Ovary (tissue), 9 donors: ENCODE measurements around the gene CXCL16. TPM values are rescaled to one million over a fixed set of nuclear protein-coding genes. Genes with fewer than 3 reads are reported as not detected.
"Not testable (repeated sequence)": the region's sequence is repeated elsewhere in the genome, so short reads cannot be mapped to it uniquely, and the experiment has no call there.

ENCODE experiments used
- DNase-seq, 5 donors: peaks; one replicate each; pipeline ENCODE4 v3.0.0-alpha.2; 2019 to 2020
- H3K27ac ChIP-seq, 2 donors: fragments of 200-600 bp; one replicate each; pipeline versions ENCODE4 v1.5.1 to v1.8.0; 2019 to 2022
- H3K27me3 ChIP-seq: fragments of 200-600 bp; one replicate; pipeline ENCODE4 v1.8.0; 2022
- H3K36me3 ChIP-seq: fragments of 200-600 bp; sonication (generic); one replicate; pipeline ENCODE4 v1.5.1; 2019
- H3K4me1 ChIP-seq: one replicate; pipeline ENCODE4 v1.8.1; 2013; ENCODE audit warnings: mild to moderate bottlenecking, moderate library complexity; ENCODE audit not compliant: insufficient read depth
- H3K4me3 ChIP-seq: fragments of 200-600 bp; sonication (generic); one replicate; pipeline ENCODE4 v1.5.1; 2017
- H3K9me3 ChIP-seq, 2 donors: fragments of 200-600 bp in 1 of 2; sonication (generic) in 1 of 2; one replicate each; pipeline versions ENCODE4 v1.5.1 to v1.8.1; 2013 to 2019; ENCODE audit warnings: mild to moderate bottlenecking in 1 of 2, moderate library complexity in 1 of 2
- EP300 ChIP-seq: sonication (generic); formaldehyde crosslinking; IDR thresholded peaks from one replicate; pipeline ENCODE4 v1.6.1; 2017; ENCODE audit warnings: antibody characterized with exemption
- POLR2A ChIP-seq: fragments of 450-650 bp; IDR thresholded peaks from one replicate; pipeline ENCODE4 v1.6.1; 2017; ENCODE audit warnings: antibody characterized with exemption, mild to moderate bottlenecking, moderate library complexity
- WGBS, 3 donors: extraction: QIAGEN DNeasy Blood & Tissue Kit in 1 of 3; methylation state at CpG; one replicate each; pipeline versions ENCODE4 v1.1.5 to v1.1.7; 2013 to 2017; 5-methylcytosine and 5-hydroxymethylcytosine counted together
- intact Hi-C, 4 donors: fragments of 100-400 bp; cut with DNase I; formaldehyde crosslinking; loops; one replicate each; pipeline versions ENCODE4 v1.11.0 to v1.15.1; 2022 to 2023
- polyA plus RNA-seq, 2 donors: library from polyadenylated mRNA; stranded (reverse); fragments of 200-250 nt in 1 of 2; fragments of 350-450 nt in 1 of 2; fragmentation: Illumina TruSeq in 1 of 2; extraction: RNeasy Lipid Tissue Mini Kit (QIAGEN cat#74804) in 1 of 2; gene quantifications; one replicate each; pipeline ENCODE4 v1.2.3, GENCODE V29; 2013 to 2014
- total RNA-seq, 7 donors: library from RNA; depleted of rRNA in 2 of 7; stranded (reverse); fragments of >200 nt in 2 of 7; fragmentation: NEBNext Ultra II Directional in 3 of 7; extraction: Animal tissue kit (Norgen Biotek cat#: 25700) in 3 of 7; gene quantifications; one replicate each; pipeline versions ENCODE4 v1.1.0 to v1.2.4, GENCODE V29; 2016 to 2023
- TF ChIP-seq, protein P1 (sequence below), 3 donors: fragments of 450-650 bp in 2 of 3; fragments of 200-600 bp in 1 of 3; IDR thresholded peaks; one replicate each; pipeline versions ENCODE4 v1.5.1 to v1.8.0; 2016 to 2022; ENCODE audit warnings: antibody characterized with exemption in 3 of 3, mild to moderate bottlenecking in 1 of 3
- donor health status: DM: no; HTN: no; CAD: no; lungs with moderate emphysema.
- donor health status: DM: no; HTN: no; CAD: no.
- donor health status: Bipolar disorder and iron deficiency.
- donor health status: DM: yes; HTN: yes; CAD: no.
- donor health status: DM: no; HTN: no; CAD: no.
- donor health status: DM: yes; HTN: yes; CAD: no.

Gene CXCL16
- total and polyA plus RNA-seq, 9 donors, result 5.8 to 41.6 (median 16.8) TPM

DNA sequence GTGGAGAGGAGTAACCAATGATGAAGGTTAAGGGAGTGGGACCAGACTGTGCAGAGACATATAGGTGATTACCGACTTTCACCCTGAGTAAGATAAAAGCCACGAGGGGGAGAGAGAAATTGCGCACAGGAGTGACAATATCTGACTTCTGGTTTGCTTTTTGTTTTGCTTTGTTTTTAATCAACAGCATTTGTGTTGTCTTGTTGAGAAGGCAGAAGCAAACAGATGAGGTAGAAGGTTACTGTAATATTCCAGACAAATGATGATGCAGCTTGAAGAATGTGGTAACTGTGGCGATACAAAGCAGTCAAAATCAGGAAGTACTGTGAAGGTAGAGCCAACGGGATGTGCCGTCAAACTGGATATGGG is 43.3 kb downstream of the CXCL16 start:
- DNase-seq, result no peak
- intact Hi-C loops, result no loop called here
- Histone ChIP-seq H3K27ac (no peak overlapping the region), H3K36me3 (no peaks in the 10 kb centered on the region), H3K4me3 (no peak overlapping the region), H3K27me3 (no peaks in the 10 kb centered on the region), H3K4me1 (no peaks in the 10 kb centered on the region), H3K9me3 (no peaks in the 10 kb centered on the region)
- WGBS, 3 donors, result 67 to 75% (median 72%) methylated on average over 6 of the region's 6 CpGs
- TF ChIP-seq POLR2A, result no peak
- TF ChIP-seq, protein P1, sequence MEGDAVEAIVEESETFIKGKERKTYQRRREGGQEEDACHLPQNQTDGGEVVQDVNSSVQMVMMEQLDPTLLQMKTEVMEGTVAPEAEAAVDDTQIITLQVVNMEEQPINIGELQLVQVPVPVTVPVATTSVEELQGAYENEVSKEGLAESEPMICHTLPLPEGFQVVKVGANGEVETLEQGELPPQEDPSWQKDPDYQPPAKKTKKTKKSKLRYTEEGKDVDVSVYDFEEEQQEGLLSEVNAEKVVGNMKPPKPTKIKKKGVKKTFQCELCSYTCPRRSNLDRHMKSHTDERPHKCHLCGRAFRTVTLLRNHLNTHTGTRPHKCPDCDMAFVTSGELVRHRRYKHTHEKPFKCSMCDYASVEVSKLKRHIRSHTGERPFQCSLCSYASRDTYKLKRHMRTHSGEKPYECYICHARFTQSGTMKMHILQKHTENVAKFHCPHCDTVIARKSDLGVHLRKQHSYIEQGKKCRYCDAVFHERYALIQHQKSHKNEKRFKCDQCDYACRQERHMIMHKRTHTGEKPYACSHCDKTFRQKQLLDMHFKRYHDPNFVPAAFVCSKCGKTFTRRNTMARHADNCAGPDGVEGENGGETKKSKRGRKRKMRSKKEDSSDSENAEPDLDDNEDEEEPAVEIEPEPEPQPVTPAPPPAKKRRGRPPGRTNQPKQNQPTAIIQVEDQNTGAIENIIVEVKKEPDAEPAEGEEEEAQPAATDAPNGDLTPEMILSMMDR (IDR thresholded peaks at IDR 0.05), result no peak
- TF ChIP-seq EP300, result no peak

DNA sequence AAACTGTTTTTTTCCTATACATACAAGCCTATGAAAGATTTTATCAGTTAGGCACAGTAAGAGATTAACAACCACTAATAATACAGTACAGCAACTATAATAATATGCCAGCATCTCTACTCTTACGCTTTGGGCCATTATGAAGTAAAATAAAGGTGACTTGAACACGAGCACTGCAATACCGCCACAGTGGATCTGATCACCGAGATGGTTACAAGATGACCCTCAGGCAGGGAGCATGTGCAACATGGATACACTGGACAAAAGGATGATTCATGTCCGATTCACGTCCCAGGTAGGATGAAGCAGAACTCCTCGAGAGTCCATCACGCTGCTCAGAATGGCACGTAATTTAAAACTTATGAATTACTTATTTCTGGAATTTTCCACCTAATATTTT is 46.3 kb downstream of the CXCL16 start:
- H3K4me1 ChIP-seq, result no peaks in the 10 kb centered on the region
- TF ChIP-seq POLR2A (no peak), EP300 (no peak)
- TF ChIP-seq, protein P1 (IDR thresholded peaks at IDR 0.05), result no peak
- no peaks in the 10 kb centered on the region for H3K36me3 ChIP-seq
- H3K4me3 ChIP-seq, result no peak overlapping the region
- H3K27ac ChIP-seq, result no peak overlapping the region
- H3K27me3 ChIP-seq, result no peaks in the 10 kb centered on the region
- intact Hi-C loops, result no loop called here
- 83 to 86% (median 83%) methylated on average over 9 of the region's 9 CpGs for WGBS, 3 donors
- DNase-seq, result no peak
- H3K9me3 ChIP-seq, result no peaks in the 10 kb centered on the region

DNA sequence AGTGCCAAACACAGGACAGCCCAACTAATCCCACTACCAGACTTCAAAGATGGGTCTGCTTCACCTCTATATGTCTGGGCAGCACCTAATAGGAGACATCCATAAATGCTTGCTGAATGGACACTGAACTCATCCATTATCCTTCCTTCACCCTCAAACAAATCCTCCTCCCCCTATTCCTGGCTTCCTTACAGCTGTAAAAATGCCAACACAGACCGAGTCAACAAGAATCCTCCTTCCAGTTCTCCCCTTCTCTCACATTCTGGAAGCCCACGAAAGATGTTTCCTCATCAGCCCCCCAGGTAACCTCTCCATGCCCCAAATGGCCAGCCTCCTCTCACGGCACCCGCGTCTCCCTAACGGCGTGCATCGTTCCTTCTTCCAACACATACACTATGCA is 48.0 kb downstream of the CXCL16 start:
- Histone ChIP-seq H3K9me3 (no peaks in the 10 kb centered on the region), H3K4me3 (no peak overlapping the region), H3K4me1 (no peaks in the 10 kb centered on the region), H3K36me3 (no peaks in the 10 kb centered on the region), H3K27ac (no peak overlapping the region), H3K27me3 (no peaks in the 10 kb centered on the region)
- intact Hi-C loops, result no loop called here
- 37 to 59% (median 47%) methylated on average over 8 of the region's 8 CpGs for WGBS, 3 donors
- DNase-seq, result no peak
- TF ChIP-seq EP300, result no peak

DNA sequence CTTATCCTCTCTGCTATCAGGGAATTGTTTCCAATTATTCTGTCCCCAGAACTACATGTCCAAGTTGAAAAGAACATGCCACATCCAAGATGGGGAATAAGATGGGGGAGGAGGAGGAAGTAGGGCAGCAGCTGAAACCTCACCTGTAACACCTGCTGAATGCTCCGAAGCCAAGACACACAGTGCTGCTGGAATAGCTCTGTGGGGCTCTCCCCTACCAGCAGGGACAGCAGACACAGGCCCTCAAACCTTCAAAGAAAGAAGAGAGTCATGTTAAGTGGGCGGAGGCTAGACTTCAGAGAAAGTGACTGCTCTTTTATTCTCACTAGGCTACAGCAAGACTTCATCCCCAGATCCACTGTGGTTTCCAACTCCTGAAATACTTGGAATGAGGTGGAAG is 49.0 kb downstream of the CXCL16 start:
- Histone ChIP-seq H3K4me1 (no peaks in the 10 kb centered on the region), H3K36me3 (no peaks in the 10 kb centered on the region), H3K4me3 (no peak overlapping the region), H3K9me3 (no peaks in the 10 kb centered on the region), H3K27ac (no peak overlapping the region), H3K27me3 (no peaks in the 10 kb centered on the region)
- intact Hi-C loops, result no loop called here
- no peak for DNase-seq
- WGBS, 3 donors, result 91 to 97% (median 95%) methylated on average over 2 of the region's 2 CpGs
- TF ChIP-seq EP300 (no peak), POLR2A (no peak)
- TF ChIP-seq, protein P1 (IDR thresholded peaks at IDR 0.05), result no peak

DNA sequence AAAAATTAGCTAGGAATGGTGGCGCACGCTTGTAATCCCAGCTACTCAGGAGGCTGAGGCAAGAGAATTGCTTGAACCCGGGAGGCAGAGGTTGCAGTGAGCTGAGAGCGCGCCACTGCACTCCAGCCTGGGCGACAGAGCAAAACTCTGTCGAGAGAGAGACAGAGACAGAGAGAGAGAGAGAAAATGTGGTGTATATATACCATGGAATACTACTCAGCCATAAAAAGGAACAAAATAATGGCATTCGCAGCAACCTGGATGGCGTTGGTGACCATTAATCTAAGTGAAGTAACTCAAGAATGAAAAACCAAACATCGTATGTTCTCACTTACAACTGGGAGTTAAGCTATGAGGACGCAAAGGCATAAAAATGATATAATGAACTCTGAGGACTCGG is 49.9 kb downstream of the CXCL16 start:
- H3K9me3 ChIP-seq, intact Hi-C loops, H3K36me3 ChIP-seq, H3K4me3 ChIP-seq, DNase-seq, H3K4me1 ChIP-seq, H3K27me3 ChIP-seq, H3K27ac ChIP-seq: not testable (repeated sequence)
- 87 to 90% (median 88%) methylated on average over 12 of the region's 12 CpGs for WGBS, 3 donors

DNA sequence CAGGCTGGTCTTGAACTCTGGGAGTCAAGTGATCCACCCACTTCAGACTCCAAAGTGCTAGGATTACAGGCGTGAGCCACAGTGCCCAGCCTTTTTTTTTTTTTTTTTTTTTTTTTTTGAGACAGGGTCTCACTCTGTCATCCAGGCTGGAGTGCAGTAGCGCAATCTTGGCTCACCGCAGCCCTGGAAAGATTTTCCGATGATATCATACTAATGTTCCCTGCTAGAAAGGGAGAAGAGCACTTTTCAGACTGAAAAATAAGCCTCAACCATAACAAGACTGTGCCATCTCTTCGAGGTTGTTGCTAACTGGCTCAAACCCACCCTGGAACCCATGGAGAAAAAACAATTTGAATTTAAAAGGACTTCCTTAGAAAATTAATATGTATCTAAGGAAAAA is 56.0 kb downstream of the CXCL16 start:
- H3K36me3 ChIP-seq, H3K27ac ChIP-seq, intact Hi-C loops, H3K27me3 ChIP-seq, H3K4me3 ChIP-seq, DNase-seq, H3K9me3 ChIP-seq, H3K4me1 ChIP-seq: not testable (repeated sequence)
- 74 to 97% (median 90%) methylated on average over 5 of the region's 5 CpGs for WGBS, 3 donors

Other genes starting within 250 kb of the CXCL16 start
- 10 to 100 TPM in 1 of 7 donors, 1 to 10 TPM in 6; 2.4 to 12.7 (median 4.2) TPM for gene SPNS2, start 241.0 kb downstream of the CXCL16 start, total RNA-seq
- 1 to 10 TPM in 1 of 2 donors, under 1 TPM in 1; 0.48 to 5.9 TPM for gene SPNS2, start 241.0 kb downstream of the CXCL16 start, polyA plus RNA-seq
- 10 to 100 TPM; 18.5 to 71.4 (median 46.4) TPM for gene MYBBP1A, start 184.5 kb downstream of the CXCL16 start, total RNA-seq
- gene MYBBP1A, start 184.5 kb downstream of the CXCL16 start, polyA plus RNA-seq, result 10 to 100 TPM; 12.7 to 24.3 TPM
- 10 to 100 TPM in 1 of 7 donors, 1 to 10 TPM in 4, under 1 TPM in 2; 0.58 to 31.5 (median 1.5) TPM for gene GGT6, start 179.4 kb downstream of the CXCL16 start, total RNA-seq
- gene GGT6, start 179.4 kb downstream of the CXCL16 start, polyA plus RNA-seq, result under 1 TPM; 0.08 to 0.36 TPM
- gene SMTNL2, start 155.4 kb downstream of the CXCL16 start, total RNA-seq, result 10 to 100 TPM in 5 of 7 donors, 1 to 10 TPM in 2; 3.7 to 34.3 (median 17.8) TPM
- gene SMTNL2, start 155.4 kb downstream of the CXCL16 start, polyA plus RNA-seq, result 1 to 10 TPM; 4.7 to 4.8 TPM
- 1 to 10 TPM in 2 of 7 donors, under 1 TPM in 2, not detected in 3; 0.07 to 4.1 (median 1.4) TPM for gene ALOX15, start 98.2 kb downstream of the CXCL16 start, total RNA-seq
- under 1 TPM; 0.17 to 0.58 TPM for gene ALOX15, start 98.2 kb downstream of the CXCL16 start, polyA plus RNA-seq
- gene PELP1, start 35.8 kb downstream of the CXCL16 start, total RNA-seq, result 10 to 100 TPM; 19.2 to 75.0 (median 63.1) TPM
- gene PELP1, start 35.8 kb downstream of the CXCL16 start, polyA plus RNA-seq, result 10 to 100 TPM; 13.5 to 25.6 TPM
- gene ARRB2, start 29.3 kb downstream of the CXCL16 start, total RNA-seq, result 10 to 100 TPM; 13.4 to 38.2 (median 30.6) TPM
- 10 to 100 TPM; 16.4 to 40.6 TPM for gene ARRB2, start 29.3 kb downstream of the CXCL16 start, polyA plus RNA-seq
- gene MED11, start 8.5 kb downstream of the CXCL16 start, total RNA-seq, result 10 to 100 TPM; 10.7 to 21.8 (median 15.4) TPM
- 10 to 100 TPM; 18.0 TPM for gene MED11, start 8.5 kb downstream of the CXCL16 start, polyA plus RNA-seq
- 1 to 10 TPM in 3 of 7 donors, under 1 TPM in 4; 0.36 to 1.4 (median 0.99) TPM for gene ZMYND15, start 95 bp downstream of the CXCL16 start, total RNA-seq
- under 1 TPM; 0.33 to 0.57 TPM for gene ZMYND15, start 95 bp downstream of the CXCL16 start, polyA plus RNA-seq
- under 1 TPM in 2 of 7 donors, not detected in 5; 0.31 to 0.83 TPM for gene TM4SF5, start 32.0 kb upstream of the CXCL16 start, total RNA-seq
- not detected for gene TM4SF5, start 32.0 kb upstream of the CXCL16 start, polyA plus RNA-seq
- gene VMO1, start 46.4 kb upstream of the CXCL16 start, total RNA-seq, result 1 to 10 TPM in 5 of 7 donors, under 1 TPM in 2; 0.69 to 3.5 (median 1.3) TPM
- 1 to 10 TPM in 1 of 2 donors, not detected in 1; 1.1 TPM for gene VMO1, start 46.4 kb upstream of the CXCL16 start, polyA plus RNA-seq
- gene GLTPD2, start 49.0 kb upstream of the CXCL16 start, total RNA-seq, result not detected
- gene GLTPD2, start 49.0 kb upstream of the CXCL16 start, polyA plus RNA-seq, result not detected
- 100 to 1,000 TPM in 1 of 7 donors, 10 to 100 TPM in 6; 74.6 to 123 (median 87.9) TPM for gene PSMB6, start 56.2 kb upstream of the CXCL16 start, total RNA-seq
- gene PSMB6, start 56.2 kb upstream of the CXCL16 start, polyA plus RNA-seq, result 100 to 1,000 TPM in 1 of 2 donors, 10 to 100 TPM in 1; 87.8 to 111 TPM
- gene PLD2, start 67.2 kb upstream of the CXCL16 start, total RNA-seq, result 10 to 100 TPM; 16.2 to 53.3 (median 42.7) TPM
- 10 to 100 TPM; 20.3 to 31.4 TPM for gene PLD2, start 67.2 kb upstream of the CXCL16 start, polyA plus RNA-seq
- gene MINK1, start 93.4 kb upstream of the CXCL16 start, total RNA-seq, result 100 to 1,000 TPM in 4 of 7 donors, 10 to 100 TPM in 3; 37.6 to 177 (median 108) TPM
- 10 to 100 TPM; 66.4 to 71.9 TPM for gene MINK1, start 93.4 kb upstream of the CXCL16 start, polyA plus RNA-seq
- 10 to 100 TPM in 2 of 7 donors, 1 to 10 TPM in 5; 6.0 to 11.8 (median 8.6) TPM for gene C17orf107, start 159.6 kb upstream of the CXCL16 start, total RNA-seq
- 1 to 10 TPM; 1.1 to 4.4 TPM for gene C17orf107, start 159.6 kb upstream of the CXCL16 start, polyA plus RNA-seq
- gene CHRNE, start 163.2 kb upstream of the CXCL16 start, total RNA-seq, result 1 to 10 TPM in 4 of 7 donors, under 1 TPM in 3; 0.34 to 1.4 (median 1.0) TPM
- 1 to 10 TPM in 1 of 2 donors, under 1 TPM in 1; 0.53 to 1.1 TPM for gene CHRNE, start 163.2 kb upstream of the CXCL16 start, polyA plus RNA-seq
- under 1 TPM in 1 of 7 donors, not detected in 6; 0.10 TPM for gene GP1BA, start 192.3 kb upstream of the CXCL16 start, total RNA-seq
- gene GP1BA, start 192.3 kb upstream of the CXCL16 start, polyA plus RNA-seq, result under 1 TPM in 1 of 2 donors, not detected in 1; 0.04 TPM
- 10 to 100 TPM; 18.7 to 55.4 (median 42.3) TPM for gene SLC25A11, start 200.1 kb upstream of the CXCL16 start, total RNA-seq
- 10 to 100 TPM; 12.7 to 44.1 TPM for gene SLC25A11, start 200.1 kb upstream of the CXCL16 start, polyA plus RNA-seq
- 10 to 100 TPM; 22.7 to 89.6 (median 78.1) TPM for gene RNF167, start 200.3 kb upstream of the CXCL16 start, total RNA-seq
- 100 to 1,000 TPM in 1 of 2 donors, 10 to 100 TPM in 1; 91.8 to 221 TPM for gene RNF167, start 200.3 kb upstream of the CXCL16 start, polyA plus RNA-seq
- gene PFN1, start 208.6 kb upstream of the CXCL16 start, total RNA-seq, result 100 to 1,000 TPM; 201 to 415 (median 323) TPM
- gene PFN1, start 208.6 kb upstream of the CXCL16 start, polyA plus RNA-seq, result 100 to 1,000 TPM; 254 to 542 TPM
- 1 to 10 TPM; 2.5 to 6.1 (median 4.1) TPM for gene ENO3, start 211.2 kb upstream of the CXCL16 start, total RNA-seq
- 1 to 10 TPM; 1.8 to 5.0 TPM for gene ENO3, start 211.2 kb upstream of the CXCL16 start, polyA plus RNA-seq
- 10 to 100 TPM; 30.4 to 55.2 (median 38.6) TPM for gene SPAG7, start 227.9 kb upstream of the CXCL16 start, total RNA-seq
- gene SPAG7, start 227.9 kb upstream of the CXCL16 start, polyA plus RNA-seq, result 10 to 100 TPM; 31.7 to 60.6 TPM
- gene CAMTA2, start 247.7 kb upstream of the CXCL16 start, total RNA-seq, result 10 to 100 TPM; 10.2 to 71.2 (median 35.7) TPM
- 10 to 100 TPM; 21.6 to 33.0 TPM for gene CAMTA2, start 247.7 kb upstream of the CXCL16 start, polyA plus RNA-seq